ENCODE results near the gene ACP6.

Gene ACP6

GRCh38 chr1:147613506-147613905 lies 56.8 kb downstream of the ACP6 start:
- no peak for TF ChIP-seq CTCF (IDR thresholded peaks at IDR 0.05; ENCODE audit: control insufficient read depth, extremely low read depth, insufficient read depth)
- no peak for DNase-seq (ENCODE audit: low read depth)
- H3K4me3 ChIP-seq (ENCODE audit: low read depth, low read length) = no peak overlapping the region

GRCh38 chr1:147612366-147612765 lies 58.0 kb downstream of the ACP6 start:
- no peak for TF ChIP-seq CTCF (IDR thresholded peaks at IDR 0.05; ENCODE audit: control insufficient read depth, extremely low read depth, insufficient read depth)
- peak; percentile 96 for DNase-seq (ENCODE audit: low read depth)
- peak overlapping the region; percentile 31 for H3K4me3 ChIP-seq (ENCODE audit: low read depth, low read length)

- TF ChIP-seq CTCF (IDR thresholded peaks at IDR 0.05; ENCODE audit: control insufficient read depth, extremely low read depth, insufficient read depth) = no peak
- DNase-seq (ENCODE audit: low read depth) = no peak
- no peak overlapping the region for H3K4me3 ChIP-seq (ENCODE audit: low read depth, low read length)
Observed at GRCh38 chr1:147611586-147611985, 58.7 kb downstream of the ACP6 start.

GRCh38 chr1:147611021-147611426 lies 59.3 kb downstream of the ACP6 start:
- no peak for DNase-seq (ENCODE audit: low read depth)

GRCh38 chr1:147609358-147609757 lies 61.0 kb downstream of the ACP6 start:
- no peak for TF ChIP-seq CTCF (IDR thresholded peaks at IDR 0.05; ENCODE audit: control insufficient read depth, extremely low read depth, insufficient read depth)
- no peak overlapping the region for H3K4me3 ChIP-seq (ENCODE audit: low read depth, low read length)
- DNase-seq (ENCODE audit: low read depth) = no peak

More at GRCh38 chr1:147611021-147611426, 59.3 kb downstream of the ACP6 start:
- no peak overlapping the region for H3K4me3 ChIP-seq (ENCODE audit: low read depth, low read length)
- TF ChIP-seq CTCF (IDR thresholded peaks at IDR 0.05; ENCODE audit: control insufficient read depth, extremely low read depth, insufficient read depth) = no peak

GRCh38 chr1:147608596-147608995 lies 61.7 kb downstream of the ACP6 start:
- no peak for TF ChIP-seq CTCF (IDR thresholded peaks at IDR 0.05; ENCODE audit: control insufficient read depth, extremely low read depth, insufficient read depth)
- H3K4me3 ChIP-seq (ENCODE audit: low read depth, low read length) = no peak overlapping the region
- DNase-seq (ENCODE audit: low read depth) = no peak

- no peak overlapping the region for H3K4me3 ChIP-seq (ENCODE audit: low read depth, low read length)
- no peak for TF ChIP-seq CTCF (IDR thresholded peaks at IDR 0.05; ENCODE audit: control insufficient read depth, extremely low read depth, insufficient read depth)
- DNase-seq (ENCODE audit: low read depth) = no peak
Observed at GRCh38 chr1:147605591-147605990, 64.7 kb downstream of the ACP6 start.

All from LNCaP clone FGC (cell line).